Activated CD4-positive, alpha-beta memory T cell treated with anti-CD3 and anti-CD28 coated beads, Interleukin-2, amount 10 ng/mL, durations not matched to agents 7 days and 5 days (primary cell): Measurements from ENCODE around the gene TSC22D2. TPM values are rescaled to one million over a fixed set of nuclear protein-coding genes. Genes with fewer than 3 reads are reported as not detected.

Source experiments
- CTCF ChIA-PET: fragments of 350-600 bp; sonication (Branson Sonifier 250); formaldehyde crosslinking; loops from one replicate; lab custom pipeline; 2021; ENCODE audit warnings: antibody characterized with exemption, inconsistent platforms; lab: Charles Lee
- POLR2A ChIA-PET: fragments of 350-600 bp; sonication (Branson Sonifier 250); formaldehyde crosslinking; loops from one replicate; lab custom pipeline; 2021; ENCODE audit warnings: antibody characterized with exemption; lab: Charles Lee
- DNase-seq: peaks from one replicate; pipeline ENCODE4 v3.0.0-alpha.2; 2020
- H3K27ac Mint-ChIP-seq: one replicate; pipeline ENCODE4 v1.8.0; 2021; ENCODE audit warnings: mild to moderate bottlenecking, mixed read lengths
- H3K27me3 Mint-ChIP-seq: one replicate; pipeline ENCODE4 v1.8.0; 2021; ENCODE audit warnings: mixed read lengths
- H3K36me3 Mint-ChIP-seq: one replicate; pipeline ENCODE4 v1.8.0; 2021; ENCODE audit warnings: low read depth, mixed read lengths
- H3K4me1 Mint-ChIP-seq: one replicate; pipeline ENCODE4 v1.8.0; 2021; ENCODE audit warnings: mixed read lengths
- H3K4me3 Mint-ChIP-seq: one replicate; pipeline ENCODE4 v1.8.0; 2021; ENCODE audit warnings: mild to moderate bottlenecking, mixed read lengths
- H3K9me3 Mint-ChIP-seq: one replicate; pipeline ENCODE4 v1.8.0; 2021; ENCODE audit warnings: mixed read lengths
- total RNA-seq, 2 experiments: library from RNA; stranded (reverse); gene quantifications; one replicate each; pipeline ENCODE4 v1.2.3, GENCODE V29; 2021

TSC22D2 gene
- 10 to 100 TPM; 13.9 to 15.0 TPM for total RNA-seq

DNA sequence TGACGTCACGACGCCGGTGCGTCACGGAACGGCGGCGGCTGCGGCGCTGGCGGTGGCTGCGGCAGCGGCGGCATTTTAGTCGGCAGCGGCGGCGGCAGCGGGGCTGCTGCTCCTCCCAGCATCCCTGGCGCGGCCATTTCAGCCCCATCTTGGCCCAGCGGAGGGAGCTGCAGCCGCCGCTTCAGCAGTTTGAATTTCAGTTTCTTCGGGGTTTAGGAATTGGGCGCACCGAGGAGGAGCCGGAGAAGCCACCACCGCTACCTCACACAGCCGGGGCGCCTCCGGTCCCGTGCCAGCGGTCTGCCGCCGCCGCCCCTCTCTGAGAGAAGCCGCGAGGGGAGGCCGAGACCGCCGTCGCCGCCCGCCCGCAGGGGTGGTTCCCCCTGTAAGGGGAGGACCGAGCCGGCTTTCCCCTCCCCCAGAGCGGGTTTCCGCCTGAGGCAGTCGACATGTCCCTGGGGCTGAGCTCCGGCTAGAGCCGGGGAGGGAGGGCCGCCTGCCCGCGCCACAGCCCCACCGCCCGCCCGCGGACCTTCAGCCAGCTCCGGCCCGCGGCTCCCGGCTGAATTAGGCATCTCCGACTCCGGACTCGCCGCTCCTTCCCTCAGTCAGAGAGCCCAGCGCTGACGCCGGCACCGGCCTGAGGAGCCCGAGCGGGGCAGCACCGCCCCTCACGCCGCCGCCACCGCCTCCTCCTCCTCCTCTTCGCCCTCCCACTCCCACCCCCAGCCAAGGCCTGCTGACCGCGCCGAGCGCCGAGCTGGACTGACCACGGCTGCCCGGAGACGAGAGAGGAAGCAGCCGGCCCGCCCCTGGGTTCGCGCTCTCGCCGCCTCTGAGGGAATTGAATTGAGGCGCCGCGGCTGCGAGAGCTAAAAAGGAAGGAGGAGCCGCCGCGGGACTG is at the start of gene TSC22D2:
Gene TSC22D2 (plus strand): TSS at position 78 of the 904 bp plus-strand sequence. CDS start 1,053 bp downstream, outside the sequence.
- no peaks in the 10 kb centered on the region for H3K9me3 Mint-ChIP-seq
- DNase-seq, result peak; percentile 93
- POLR2A ChIA-PET, result interaction anchor here (0.6 to 7.3 kb wide), 26 partner anchors 8 to 1835 kb away, joined by 3 to 109 read pairs (median 4); partner anchors contain the start of genes EIF2A, ERICH6, SELENOT and SERP1
- CTCF ChIA-PET, result interaction anchor here (0.6 to 5.7 kb wide), 10 partner anchors 9 to 440 kb away, joined by 3 to 37 read pairs (median 4); partner anchors contain the start of genes EIF2A, SELENOT, SERP1 and SIAH2
- peak within 1 kb of the TSS; percentile 91 for H3K27ac Mint-ChIP-seq
- H3K4me3 Mint-ChIP-seq, result peak within 1 kb of the TSS; percentile 80
- H3K4me1 Mint-ChIP-seq, result peaks cover 33% of the 10 kb centered on the region
- H3K27me3 Mint-ChIP-seq, result peaks cover 4% of the 10 kb centered on the region
- peaks cover 14% of the 10 kb centered on the region for H3K36me3 Mint-ChIP-seq

DNA sequence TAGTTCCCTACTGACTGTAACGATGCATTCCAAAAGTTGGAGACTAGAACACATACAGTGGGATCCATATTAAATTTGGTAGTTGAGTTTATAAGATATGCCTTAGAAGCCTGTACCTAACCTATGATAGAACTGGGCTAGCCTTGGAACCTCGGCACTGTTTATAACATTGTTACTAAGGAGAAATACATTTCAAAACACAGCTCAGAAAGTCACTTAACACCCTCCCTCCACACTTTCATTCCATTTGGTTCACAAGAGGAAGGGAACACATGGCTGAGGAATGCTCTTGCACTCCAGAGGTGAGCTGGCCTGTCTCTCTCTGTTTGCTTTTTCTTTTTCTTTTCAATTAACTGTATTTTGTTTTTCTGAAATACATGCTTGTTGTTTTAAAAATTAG is 48.7 kb upstream of the TSC22D2 start:
- Mint-ChIP-seq H3K4me3 (no peak overlapping the region), H3K4me1 (no peaks in the 10 kb centered on the region), H3K36me3 (no peaks in the 10 kb centered on the region), H3K27me3 (no peaks in the 10 kb centered on the region), H3K27ac (no peak overlapping the region), H3K9me3 (no peaks in the 10 kb centered on the region)
- ChIA-PET POLR2A (no interaction called here), CTCF (no interaction called here)
- no peak for DNase-seq

DNA sequence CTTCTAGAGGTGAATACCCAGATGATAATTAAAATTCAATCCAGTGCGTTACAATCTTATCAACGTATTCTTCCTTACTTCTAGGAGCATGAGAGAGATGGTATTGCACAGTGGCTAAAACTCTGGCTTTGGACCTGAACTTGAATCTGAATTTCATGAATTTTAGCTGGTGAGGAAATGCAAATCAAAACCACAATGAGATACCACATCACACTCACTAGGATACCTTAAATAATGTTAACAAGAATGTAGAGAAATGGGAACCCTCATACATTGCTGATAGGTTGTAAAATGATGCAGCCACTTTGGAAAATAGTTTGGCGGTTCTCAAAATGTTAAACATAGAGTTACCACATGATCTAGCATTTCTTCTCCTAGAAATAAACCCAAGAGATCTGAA is 47.1 kb upstream of the TSC22D2 start:
- H3K9me3 Mint-ChIP-seq, result no peaks in the 10 kb centered on the region
- DNase-seq, result no peak
- H3K36me3 Mint-ChIP-seq, result no peaks in the 10 kb centered on the region
- peaks cover 3% of the 10 kb centered on the region for H3K4me1 Mint-ChIP-seq
- H3K4me3 Mint-ChIP-seq, result no peak overlapping the region
- no peak overlapping the region for H3K27ac Mint-ChIP-seq
- no peaks in the 10 kb centered on the region for H3K27me3 Mint-ChIP-seq
- ChIA-PET CTCF (no interaction called here), POLR2A (no interaction called here)

DNA sequence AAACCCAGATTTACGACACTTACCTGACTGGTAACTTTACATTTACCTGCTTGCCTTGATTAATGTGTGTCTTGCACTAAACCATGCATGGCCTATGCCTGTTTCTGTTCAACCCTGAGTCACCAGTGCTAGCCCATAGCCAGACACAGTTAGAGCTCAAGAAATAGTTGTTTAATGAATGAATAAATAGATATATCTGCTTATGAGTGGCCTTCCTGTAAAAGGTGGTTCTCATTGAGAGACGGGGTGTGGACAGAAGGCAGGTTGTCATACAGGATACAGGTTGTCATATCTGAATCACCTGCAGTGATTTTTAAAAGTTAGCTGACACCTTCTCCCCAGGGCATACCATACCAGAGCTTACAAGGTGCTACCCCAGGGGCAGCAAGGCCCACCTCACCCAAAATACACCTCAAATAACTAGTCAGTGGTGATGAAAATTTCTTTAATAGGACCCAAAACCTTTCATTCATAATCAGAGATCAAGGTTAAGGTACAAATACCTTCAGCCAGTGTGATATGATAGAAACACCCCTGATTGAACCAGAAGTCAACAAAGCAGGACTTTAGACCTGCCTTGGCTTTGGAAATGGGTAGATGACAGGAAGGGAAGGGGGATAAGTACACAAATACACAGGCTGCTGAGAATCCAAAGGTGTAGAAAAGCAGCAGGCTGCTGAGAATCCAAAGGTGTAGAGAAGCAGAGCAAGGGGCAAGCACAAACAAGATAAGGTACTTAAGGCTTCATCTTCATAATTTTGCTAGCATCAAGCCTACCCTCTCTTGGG is 45.4 kb upstream of the TSC22D2 start:
- Mint-ChIP-seq H3K4me1 (peaks cover 3% of the 10 kb centered on the region), H3K27me3 (no peaks in the 10 kb centered on the region), H3K36me3 (no peaks in the 10 kb centered on the region), H3K27ac (no peak overlapping the region), H3K4me3 (no peak overlapping the region), H3K9me3 (no peaks in the 10 kb centered on the region)
- DNase-seq, result no peak
- CTCF ChIA-PET, result no interaction called here
- POLR2A ChIA-PET, result interaction anchor here (0.8 kb wide), 1 partner anchor 791 kb away, joined by 3 read pairs; no protein-coding TSS in a partner anchor

DNA sequence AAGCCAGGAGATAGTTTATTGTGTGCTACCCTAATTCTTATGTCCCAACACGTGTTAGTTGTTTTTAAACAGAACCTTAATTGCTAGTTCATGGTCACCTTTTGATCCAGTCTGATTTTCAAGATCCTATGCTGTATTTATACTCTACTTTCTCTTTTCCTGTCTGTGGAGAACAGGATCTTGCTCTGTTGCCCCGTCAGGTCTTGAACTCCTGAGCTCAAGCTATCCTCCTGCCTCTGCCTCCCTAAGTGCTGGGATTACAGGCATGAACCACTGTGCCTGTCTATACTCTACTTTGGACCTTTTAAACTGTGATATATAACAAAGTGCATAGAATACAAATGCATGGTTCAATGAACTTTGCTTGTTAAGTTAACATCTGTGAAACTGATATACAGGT is 44.7 kb upstream of the TSC22D2 start:
- CTCF ChIA-PET, result no interaction called here
- Mint-ChIP-seq H3K4me3 (no peak overlapping the region), H3K36me3 (no peaks in the 10 kb centered on the region)

DNA sequence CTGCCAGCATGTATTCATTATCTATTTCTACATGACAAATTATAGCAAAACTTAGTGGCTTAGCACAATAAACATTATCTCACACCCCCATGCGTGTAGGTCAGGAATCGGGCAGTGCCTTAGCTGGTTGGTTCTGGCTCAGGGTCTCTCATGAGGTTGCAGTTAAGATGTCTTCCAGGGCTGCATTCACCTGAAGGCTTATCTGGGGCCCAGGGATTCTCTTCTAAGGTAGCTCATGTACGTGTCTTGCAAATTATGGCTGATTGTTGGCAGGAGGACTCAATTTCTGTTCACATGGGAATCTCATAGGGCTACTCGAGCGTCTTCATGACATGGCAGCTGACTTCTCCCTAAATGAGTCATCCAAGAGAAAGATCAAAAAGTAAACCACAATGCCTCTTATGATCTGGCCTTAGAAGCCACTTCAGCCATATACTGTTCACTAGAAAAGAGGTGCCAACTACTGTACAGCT is 42.9 kb upstream of the TSC22D2 start:
- Mint-ChIP-seq H3K9me3 (no peaks in the 10 kb centered on the region), H3K4me1 (peaks cover 3% of the 10 kb centered on the region), H3K36me3 (no peaks in the 10 kb centered on the region), H3K27me3 (no peaks in the 10 kb centered on the region), H3K27ac (no peak overlapping the region), H3K4me3 (no peak overlapping the region)
- POLR2A ChIA-PET, result interaction anchor here (1.0 kb wide), 1 partner anchor 42 kb away, joined by 3 read pairs; no protein-coding TSS in a partner anchor
- DNase-seq, result no peak
- CTCF ChIA-PET, result no interaction called here

More for the DNA sequence above, 44.7 kb upstream of the TSC22D2 start:
- Mint-ChIP-seq H3K9me3 (no peaks in the 10 kb centered on the region), H3K27me3 (no peaks in the 10 kb centered on the region), H3K27ac (no peak overlapping the region), H3K4me1 (peaks cover 3% of the 10 kb centered on the region)
- DNase-seq, result no peak
- POLR2A ChIA-PET, result no interaction called here

DNA sequence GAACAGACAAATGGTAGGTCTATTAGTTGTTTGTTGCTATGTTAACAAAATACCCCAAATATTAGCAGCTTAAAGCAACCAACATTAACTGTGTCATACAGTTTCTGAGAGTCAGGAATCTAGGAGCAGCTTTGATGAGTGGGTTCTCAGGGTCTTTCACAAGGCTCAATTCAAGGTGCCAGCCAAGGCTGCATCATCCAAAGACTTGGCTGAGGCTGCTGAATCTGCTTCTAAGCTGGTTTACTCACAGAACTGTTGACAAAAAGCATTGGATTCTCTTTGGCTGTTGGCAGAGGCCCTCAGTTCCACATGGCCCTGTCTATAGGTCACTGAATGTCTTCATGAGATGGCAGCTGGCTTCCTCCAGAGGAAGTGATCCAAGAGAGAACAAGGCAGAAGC is 40.3 kb upstream of the TSC22D2 start:
- peaks cover 2% of the 10 kb centered on the region for H3K27me3 Mint-ChIP-seq
- H3K36me3 Mint-ChIP-seq, result no peaks in the 10 kb centered on the region
- no peak for DNase-seq
- H3K4me3 Mint-ChIP-seq, result no peak overlapping the region
- no peaks in the 10 kb centered on the region for H3K9me3 Mint-ChIP-seq
- H3K27ac Mint-ChIP-seq, result no peak overlapping the region
- ChIA-PET POLR2A (no interaction called here), CTCF (interaction anchor here (0.9 kb wide), 1 partner anchor 17 kb away, joined by 3 read pairs; no protein-coding TSS in a partner anchor)
- peaks cover 5% of the 10 kb centered on the region for H3K4me1 Mint-ChIP-seq

DNA sequence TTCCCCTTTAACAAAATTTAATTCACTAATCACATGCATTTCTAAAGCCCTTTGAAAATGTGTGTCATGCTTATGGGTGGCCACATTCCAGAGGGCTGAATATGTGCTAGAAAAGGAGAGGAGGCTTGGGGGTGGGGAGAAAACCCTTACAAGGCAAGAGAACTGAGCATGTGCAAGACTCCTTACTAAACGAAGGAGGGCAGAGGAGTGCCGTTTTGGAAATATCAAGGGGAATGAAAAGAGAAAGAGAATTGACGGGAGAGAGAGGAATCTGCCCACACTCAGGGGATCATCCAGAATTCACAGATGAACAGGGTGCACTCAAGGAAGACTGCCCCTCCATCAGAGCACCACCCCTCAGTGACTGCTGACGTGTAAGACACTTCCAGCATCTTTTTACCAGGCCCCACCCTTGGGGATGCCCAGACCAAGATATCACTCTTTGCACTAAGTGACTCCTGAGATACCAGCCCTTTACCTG is 37.9 kb upstream of the TSC22D2 start:
- no peak for DNase-seq
- ChIA-PET CTCF (no interaction called here), POLR2A (no interaction called here)
- Mint-ChIP-seq H3K27ac (no peak overlapping the region), H3K27me3 (peaks cover 2% of the 10 kb centered on the region), H3K4me1 (peaks cover 13% of the 10 kb centered on the region), H3K9me3 (no peaks in the 10 kb centered on the region), H3K4me3 (no peak overlapping the region), H3K36me3 (no peaks in the 10 kb centered on the region)

DNA sequence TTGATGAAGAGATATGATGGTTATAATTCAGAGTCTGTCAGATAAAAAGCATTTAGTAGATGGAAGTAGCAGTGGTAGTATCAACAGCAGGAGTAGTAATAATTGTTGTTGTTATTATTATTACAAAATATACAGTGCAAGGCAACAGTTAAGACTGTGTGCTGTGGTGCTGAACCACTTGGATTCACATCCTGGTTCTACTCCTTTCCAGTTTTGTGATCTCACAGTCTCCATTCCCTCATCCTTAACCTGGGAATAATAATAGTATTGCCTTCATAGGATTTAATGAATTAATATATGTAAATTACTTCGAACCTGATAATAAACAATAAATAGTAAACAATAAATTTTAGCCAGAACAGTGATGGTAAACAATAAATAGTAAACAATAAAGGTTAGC is 37.1 kb upstream of the TSC22D2 start:
- DNase-seq, result no peak
- ChIA-PET CTCF (no interaction called here), POLR2A (no interaction called here)
- no peaks in the 10 kb centered on the region for H3K9me3 Mint-ChIP-seq
- H3K4me1 Mint-ChIP-seq, result peaks cover 10% of the 10 kb centered on the region
- H3K27ac Mint-ChIP-seq, result no peak overlapping the region
- H3K4me3 Mint-ChIP-seq, result no peak overlapping the region
- H3K36me3 Mint-ChIP-seq, result no peaks in the 10 kb centered on the region
- H3K27me3 Mint-ChIP-seq, result peaks cover 2% of the 10 kb centered on the region

DNA sequence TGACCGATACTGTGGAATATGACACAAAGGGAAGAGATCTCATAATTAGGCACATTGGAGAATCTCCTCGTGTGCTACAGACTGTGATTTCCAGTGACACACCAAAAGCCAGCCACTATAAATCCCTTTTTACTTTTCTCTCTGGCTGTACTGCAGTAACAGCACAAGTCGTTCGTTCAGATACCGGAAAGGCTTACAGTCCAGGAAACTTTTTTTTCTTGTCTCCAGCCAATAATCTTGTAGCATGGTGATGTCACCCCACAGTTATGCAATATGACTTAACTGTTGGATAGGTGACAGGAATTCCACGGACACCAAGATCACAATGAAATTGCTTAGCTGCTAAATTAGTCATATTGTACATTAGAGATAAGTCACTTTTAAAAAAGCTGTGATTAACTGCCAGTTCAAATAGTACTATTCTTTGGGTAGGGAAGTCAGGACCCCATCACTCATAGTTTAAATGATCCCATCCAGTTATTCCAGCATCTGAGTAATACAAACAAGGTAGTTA is 36.3 kb upstream of the TSC22D2 start:
- Mint-ChIP-seq H3K9me3 (no peaks in the 10 kb centered on the region), H3K4me1 (peaks cover 10% of the 10 kb centered on the region), H3K27me3 (peaks cover 2% of the 10 kb centered on the region), H3K27ac (no peak overlapping the region), H3K36me3 (no peaks in the 10 kb centered on the region), H3K4me3 (no peak overlapping the region)
- ChIA-PET POLR2A (no interaction called here), CTCF (no interaction called here)
- no peak for DNase-seq

DNA sequence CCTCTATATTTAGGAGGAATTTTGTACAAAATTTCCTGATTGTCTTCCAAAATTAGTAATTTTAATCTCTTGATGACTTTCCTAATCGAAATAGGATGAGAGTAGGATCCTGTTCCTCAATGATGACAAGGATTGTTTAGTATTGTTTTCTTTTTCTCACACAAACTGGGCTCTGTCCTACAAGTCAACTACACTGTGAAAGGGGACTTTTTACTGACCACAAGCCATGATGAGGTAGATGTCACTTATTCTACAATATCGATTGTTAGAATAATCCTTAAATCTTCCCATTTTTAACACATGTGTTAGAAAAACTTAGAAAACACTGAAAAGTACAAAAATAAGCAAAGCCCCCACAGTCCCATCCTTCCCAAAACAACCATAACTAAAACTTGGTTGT is 35.8 kb upstream of the TSC22D2 start:
- CTCF ChIA-PET, result no interaction called here
- Mint-ChIP-seq H3K36me3 (no peaks in the 10 kb centered on the region), H3K4me3 (no peak overlapping the region), H3K9me3 (no peaks in the 10 kb centered on the region), H3K27me3 (peaks cover 2% of the 10 kb centered on the region), H3K4me1 (peaks cover 10% of the 10 kb centered on the region), H3K27ac (no peak overlapping the region)
- no peak for DNase-seq
- POLR2A ChIA-PET, result no interaction called here

DNA sequence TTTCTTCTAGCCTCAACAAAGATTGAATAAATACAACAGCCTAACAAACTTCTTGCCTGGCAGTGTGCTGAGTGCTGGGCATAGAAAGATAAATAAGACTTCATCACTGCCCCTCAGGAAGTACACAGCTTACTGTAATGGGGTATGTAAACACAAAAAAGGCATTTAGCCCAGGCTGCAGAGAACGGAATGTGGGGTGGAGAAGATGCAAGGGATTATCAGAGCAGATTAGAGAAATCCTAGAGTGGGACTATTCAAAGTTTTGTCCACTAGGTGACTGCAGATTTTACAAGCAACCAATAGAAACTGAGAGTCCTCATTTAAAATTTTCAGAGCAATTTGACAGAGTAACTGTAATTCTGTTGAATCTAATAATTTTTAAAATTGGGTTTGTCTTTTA is 35.4 kb upstream of the TSC22D2 start:
- Mint-ChIP-seq H3K27ac (no peak overlapping the region), H3K36me3 (no peaks in the 10 kb centered on the region), H3K27me3 (peaks cover 2% of the 10 kb centered on the region), H3K4me3 (no peak overlapping the region), H3K9me3 (no peaks in the 10 kb centered on the region), H3K4me1 (peaks cover 10% of the 10 kb centered on the region)
- no peak for DNase-seq
- CTCF ChIA-PET, result no interaction called here
- POLR2A ChIA-PET, result interaction anchor here (1.5 kb wide), 1 partner anchor 38 kb away, joined by 5 read pairs; no protein-coding TSS in a partner anchor
